ENCODE results near the gene POM121L12. TPM values are rescaled to one million over a fixed set of nuclear protein-coding genes. Genes with fewer than 3 reads are reported as not detected.

The POM121L12 gene
- total RNA-seq (1 to 10 TPM; 6.5 to 7.0 TPM), polyA plus RNA-seq (ENCODE audit: insufficient read depth, low read depth, low replicate concordance) (23.3 TPM)
- long read RNA-seq, donor 1: 0 reads
- long read RNA-seq, donor 2: 0 reads

DNA sequence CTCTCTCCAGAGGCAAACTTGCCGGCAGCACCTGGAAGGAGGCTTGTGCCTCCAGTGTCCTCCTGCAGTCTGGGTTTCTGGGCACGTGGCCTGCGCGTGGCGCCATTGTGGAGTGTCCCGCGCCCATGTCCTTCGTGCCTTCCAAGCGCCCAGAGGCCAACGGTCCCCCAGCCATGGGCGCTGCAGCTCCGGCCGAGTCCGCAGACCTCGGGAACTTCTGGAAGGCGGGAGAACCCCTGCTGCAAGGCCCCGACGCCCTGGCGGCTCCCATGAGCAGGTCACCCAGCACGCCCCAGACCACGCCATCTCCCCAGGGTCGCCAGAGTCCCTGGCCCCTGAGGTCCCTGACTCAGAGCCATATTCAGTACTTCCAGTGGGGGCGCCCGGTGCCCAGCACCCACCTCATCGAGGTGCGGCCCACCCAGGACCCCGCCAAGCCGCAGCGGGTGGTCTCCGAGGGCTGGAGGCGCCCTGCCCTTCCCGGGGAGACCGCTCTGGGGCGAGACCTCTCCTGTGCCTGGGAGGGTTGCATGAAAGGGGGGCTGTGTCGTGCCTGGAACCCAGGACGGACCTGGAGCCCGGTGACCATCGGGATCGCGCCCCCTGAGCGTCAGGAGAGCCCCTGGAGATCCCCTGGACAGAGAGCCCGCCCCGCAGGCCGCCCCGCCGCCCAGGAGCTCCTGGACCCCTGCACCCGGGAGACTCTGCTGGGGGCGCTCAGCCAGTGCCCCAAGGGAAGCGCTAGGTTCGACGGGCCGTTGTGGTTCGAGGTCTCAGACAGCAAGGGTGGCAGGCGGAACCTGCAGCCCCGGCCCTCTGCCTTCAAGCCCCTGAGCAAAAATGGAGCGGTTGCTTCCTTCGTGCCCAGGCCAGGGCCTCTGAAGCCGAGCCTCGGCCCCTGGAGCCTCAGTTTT lies at the start of gene POM121L12:
Gene POM121L12 (plus strand): TSS at position 135 of the 914 bp plus-strand sequence. CDS start 39 bp downstream, at position 174.
- TF ChIP-seq POLR2A (IDR thresholded peaks at IDR 0.05): no peak
- TF ChIP-seq, protein P1, sequence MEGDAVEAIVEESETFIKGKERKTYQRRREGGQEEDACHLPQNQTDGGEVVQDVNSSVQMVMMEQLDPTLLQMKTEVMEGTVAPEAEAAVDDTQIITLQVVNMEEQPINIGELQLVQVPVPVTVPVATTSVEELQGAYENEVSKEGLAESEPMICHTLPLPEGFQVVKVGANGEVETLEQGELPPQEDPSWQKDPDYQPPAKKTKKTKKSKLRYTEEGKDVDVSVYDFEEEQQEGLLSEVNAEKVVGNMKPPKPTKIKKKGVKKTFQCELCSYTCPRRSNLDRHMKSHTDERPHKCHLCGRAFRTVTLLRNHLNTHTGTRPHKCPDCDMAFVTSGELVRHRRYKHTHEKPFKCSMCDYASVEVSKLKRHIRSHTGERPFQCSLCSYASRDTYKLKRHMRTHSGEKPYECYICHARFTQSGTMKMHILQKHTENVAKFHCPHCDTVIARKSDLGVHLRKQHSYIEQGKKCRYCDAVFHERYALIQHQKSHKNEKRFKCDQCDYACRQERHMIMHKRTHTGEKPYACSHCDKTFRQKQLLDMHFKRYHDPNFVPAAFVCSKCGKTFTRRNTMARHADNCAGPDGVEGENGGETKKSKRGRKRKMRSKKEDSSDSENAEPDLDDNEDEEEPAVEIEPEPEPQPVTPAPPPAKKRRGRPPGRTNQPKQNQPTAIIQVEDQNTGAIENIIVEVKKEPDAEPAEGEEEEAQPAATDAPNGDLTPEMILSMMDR (IDR thresholded peaks at IDR 0.05): no peak
- WGBS, 2 donors: 76% methylated on average over 12 to 59 of the region's 59 CpGs
- no peaks in the 10 kb centered on the region for H3K27me3 ChIP-seq
- no peaks in the 10 kb centered on the region for H3K36me3 ChIP-seq (ENCODE audit: low read depth, missing control alignments)
- no peak within 1 kb of the TSS for H3K27ac ChIP-seq
- DNase-seq: no peak
- H3K4me1 ChIP-seq: no peaks in the 10 kb centered on the region
- intact Hi-C loops (cut with DNase I; ENCODE audit: low total_unique reads): no loop called here
- H3K9me3 ChIP-seq: no peaks in the 10 kb centered on the region
- H3K4me3 ChIP-seq: peak within 1 kb of the TSS; percentile 18 to 49

DNA sequence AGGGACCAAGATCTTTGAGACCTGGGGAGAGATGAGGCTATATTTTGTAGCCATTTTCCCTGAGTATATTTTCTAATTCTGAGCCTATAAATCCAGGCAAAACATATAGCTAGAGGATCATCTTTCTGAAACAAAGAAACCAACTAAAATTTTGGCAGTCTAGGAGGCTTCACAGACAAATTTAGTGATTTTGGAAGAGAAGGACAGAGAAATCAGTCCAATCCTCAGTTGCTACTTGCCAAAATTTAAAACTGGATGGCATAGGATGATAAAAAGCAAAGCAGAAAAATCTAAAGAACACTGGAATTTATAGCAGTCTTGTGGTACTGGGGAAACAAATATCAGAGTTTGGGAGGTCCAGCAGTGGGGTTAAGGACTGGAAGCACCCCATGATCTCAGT lies 43.4 kb upstream of the POM121L12 start:
- no peaks in the 10 kb centered on the region for H3K27me3 ChIP-seq
- intact Hi-C loops (cut with DNase I; ENCODE audit: low total_unique reads): no loop called here
- H3K4me1 ChIP-seq: peaks cover 3% of the 10 kb centered on the region
- no peak overlapping the region for H3K27ac ChIP-seq
- TF ChIP-seq, protein P1 (IDR thresholded peaks at IDR 0.05): no peak
- TF ChIP-seq POLR2A (IDR thresholded peaks at IDR 0.05): no peak
- no peak for DNase-seq
- no peaks in the 10 kb centered on the region for H3K36me3 ChIP-seq (ENCODE audit: low read depth, missing control alignments)
- H3K4me3 ChIP-seq: no peak overlapping the region
- no peaks in the 10 kb centered on the region for H3K9me3 ChIP-seq

DNA sequence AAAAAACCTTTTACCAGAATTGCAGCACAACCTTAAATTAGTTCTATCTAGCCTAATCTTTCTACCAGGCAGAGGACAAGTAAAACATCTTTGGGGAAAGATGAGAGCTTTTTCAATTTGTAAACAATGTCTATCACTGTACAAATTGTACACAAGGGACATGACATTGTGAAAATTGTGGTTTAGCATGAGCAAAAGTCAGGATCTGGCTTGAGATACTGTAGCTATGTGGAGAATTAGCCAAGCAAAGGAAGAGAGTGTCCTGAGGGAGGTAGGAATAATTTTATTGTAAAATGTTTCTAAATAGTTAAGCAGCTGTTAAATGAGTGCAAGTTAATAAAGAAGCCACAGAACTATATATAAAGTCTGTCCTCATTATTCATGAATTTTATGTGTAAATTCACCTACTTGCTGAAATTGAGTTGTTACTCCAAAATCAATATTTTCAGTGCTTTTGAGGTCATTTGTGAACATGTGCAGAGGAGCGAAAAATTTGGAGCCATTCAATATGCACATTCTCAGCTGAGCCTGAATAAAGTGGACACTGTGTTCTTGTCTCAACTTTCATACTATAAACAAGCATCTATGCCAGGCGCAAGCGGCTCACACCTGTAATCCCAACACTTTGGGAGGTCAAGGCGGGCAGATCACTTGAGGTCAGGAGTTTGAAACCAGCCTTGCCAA lies 42.8 kb upstream of the POM121L12 start:
- Histone ChIP-seq H3K36me3 (ENCODE audit: low read depth, missing control alignments) (no peaks in the 10 kb centered on the region), H3K4me3 (no peak overlapping the region), H3K9me3 (no peaks in the 10 kb centered on the region), H3K27ac (no peak overlapping the region), H3K27me3 (no peaks in the 10 kb centered on the region), H3K4me1 (peaks cover 3% of the 10 kb centered on the region)
- DNase-seq: peak; percentile 33
- intact Hi-C loops (cut with DNase I; ENCODE audit: low total_unique reads): no loop called here
- 60 to 63% methylated on average over 4 of the region's 4 CpGs for WGBS, 2 donors
- TF ChIP-seq POLR2A (IDR thresholded peaks at IDR 0.05): no peak
- TF ChIP-seq, protein P1 (IDR thresholded peaks at IDR 0.05): no peak

DNA sequence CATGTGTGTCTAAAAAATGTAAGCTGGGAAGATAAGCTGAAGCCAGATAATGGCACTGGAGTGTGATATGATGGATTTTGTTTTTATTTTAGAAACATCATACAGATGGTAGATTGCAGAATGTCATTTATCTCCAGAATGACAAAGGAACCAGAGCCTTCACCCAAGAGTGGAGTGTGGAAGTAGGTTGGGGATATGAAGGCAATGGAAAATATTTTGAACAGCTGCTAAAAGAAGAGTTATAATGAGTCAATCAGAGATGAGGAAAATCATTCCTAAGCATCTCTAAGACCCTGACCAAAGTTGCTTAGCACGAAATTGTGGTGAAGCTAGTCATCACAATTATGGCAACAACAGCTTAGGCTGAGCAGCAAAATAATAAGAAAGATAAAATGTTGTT lies 39.8 kb upstream of the POM121L12 start:
- Histone ChIP-seq H3K4me1 (peaks cover 3% of the 10 kb centered on the region), H3K27me3 (no peaks in the 10 kb centered on the region), H3K36me3 (ENCODE audit: low read depth, missing control alignments) (no peaks in the 10 kb centered on the region), H3K9me3 (no peaks in the 10 kb centered on the region), H3K27ac (no peak overlapping the region), H3K4me3 (no peak overlapping the region)
- 72 to 82% methylated on average over 1 of the region's 1 CpG for WGBS, 2 donors
- DNase-seq: no peak
- TF ChIP-seq, protein P1 (IDR thresholded peaks at IDR 0.05): no peak
- TF ChIP-seq POLR2A (IDR thresholded peaks at IDR 0.05): no peak
- intact Hi-C loops (cut with DNase I; ENCODE audit: low total_unique reads): no loop called here
